NCI-H460 (cell line): ENCODE data around the gene KRTAP5-7. TPM values are rescaled to one million over a fixed set of nuclear protein-coding genes. Genes with fewer than 3 reads are reported as not detected.

Experiments used
- small RNA-seq, 2 experiments: library from RNA; depleted of rRNA; stranded (forward); fragments of <200 nt; gene quantifications; one replicate each; pipeline ENCODE3, GENCODE V24; 2014
- total RNA-seq: library from RNA; depleted of rRNA; stranded (reverse); fragments of >200 nt; shearing (Covaris generic); gene quantifications from 2 replicates; pipeline ENCODE4 v1.2.3, GENCODE V29; 2014; rRNA removed

Gene KRTAP5-7
- total RNA-seq, 1 experiment from 2014 or later: not detected

Small RNAs within 50 kb of the gene (small RNA-seq; reads per million reads assigned to genes)
- gene AP000867.1: 0 reads per million in 2 experiments

Other genes starting within 250 kb of the KRTAP5-7 start
- gene DHCR7, start 78.9 kb upstream of the KRTAP5-7 start, total RNA-seq: 33.6 and 37.0 TPM in 2 replicates
- 41.9 and 54.3 TPM in 2 replicates for gene NADSYN1, start 74.1 kb upstream of the KRTAP5-7 start, total RNA-seq
- gene KRTAP5-8, start 10.8 kb downstream of the KRTAP5-7 start, total RNA-seq: not detected in 2 replicates
- gene KRTAP5-9, start 21.2 kb downstream of the KRTAP5-7 start, total RNA-seq: not detected in 2 replicates
- not detected in 2 replicates for gene KRTAP5-10, start 38.3 kb downstream of the KRTAP5-7 start, total RNA-seq
- not detected in 2 replicates for gene KRTAP5-11, start 55.6 kb downstream of the KRTAP5-7 start, total RNA-seq